CD8-positive, alpha-beta memory T cell (primary cell): Measurements from ENCODE around the gene AVEN. TPM values are rescaled to one million over a fixed set of nuclear protein-coding genes. Genes with fewer than 3 reads are reported as not detected.
"Not testable (repeated sequence)": the region's sequence is repeated elsewhere in the genome, so short reads cannot be mapped to it uniquely, and the experiment has no call there.

ENCODE experiments used
- CTCF ChIA-PET: fragments of 350-600 bp; sonication (Branson Sonifier 250); formaldehyde crosslinking; loops from one replicate; lab custom pipeline; 2021; ENCODE audit warnings: antibody characterized with exemption; lab: Charles Lee
- POLR2A ChIA-PET: fragments of 350-600 bp; sonication (Branson Sonifier 250); formaldehyde crosslinking; loops from one replicate; lab custom pipeline; 2021; ENCODE audit warnings: antibody characterized with exemption; lab: Charles Lee
- DNase-seq, 5 donors: peaks; one replicate each; pipeline versions ENCODE4 v3.0.0 to v3.0.0-alpha.2; 2020 to 2022; ENCODE audit warnings: mixed read lengths in 1 of 5
- H3K27ac ChIP-seq: one replicate; pipeline ENCODE4 v1.7.0; 2013; ENCODE audit warnings: low read depth, mild to moderate bottlenecking, low read length, moderate library complexity
- H3K27me3 ChIP-seq: 2 replicates; pipeline ENCODE4 v1.7.0; 2013; ENCODE audit warnings: low read length, mild to moderate bottlenecking; ENCODE audit not compliant: insufficient read depth, poor library complexity, severe bottlenecking
- H3K36me3 ChIP-seq: 2 replicates; pipeline ENCODE4 v1.7.0; 2013; ENCODE audit warnings: mild to moderate bottlenecking, low read length, moderate library complexity; ENCODE audit not compliant: insufficient read depth
- H3K4me1 ChIP-seq: 2 replicates; pipeline ENCODE4 v1.7.0; 2013; ENCODE audit warnings: mild to moderate bottlenecking, low read length, moderate library complexity; ENCODE audit not compliant: insufficient read depth
- H3K4me3 ChIP-seq: 2 replicates; pipeline ENCODE4 v1.7.0; 2013; ENCODE audit warnings: mild to moderate bottlenecking, low read length
- H3K9me3 ChIP-seq: 2 replicates; pipeline ENCODE4 v1.7.0; 2013; ENCODE audit warnings: mild to moderate bottlenecking, low read length
- H3K27ac Mint-ChIP-seq, 8 donors: one replicate each; pipeline ENCODE4 v1.8.0; 2020 to 2021; ENCODE audit warnings: mixed read lengths in 8 of 8, mild to moderate bottlenecking in 6 of 8, inconsistent platforms in 3 of 8, moderate library complexity in 3 of 8
- H3K27me3 Mint-ChIP-seq, 2 donors: one replicate each; pipeline ENCODE4 v1.8.0; 2020 to 2021; ENCODE audit warnings: mixed read lengths in 2 of 2, mild to moderate bottlenecking in 1 of 2, moderate library complexity in 1 of 2
- H3K36me3 Mint-ChIP-seq, 3 donors: one replicate each; pipeline ENCODE4 v1.8.0; 2020 to 2021; ENCODE audit warnings: mixed read lengths in 3 of 3, inconsistent platforms in 1 of 3, mild to moderate bottlenecking in 1 of 3
- H3K4me1 Mint-ChIP-seq, 3 donors: one replicate each; pipeline ENCODE4 v1.8.0; 2020 to 2021; ENCODE audit warnings: mixed read lengths in 3 of 3, inconsistent platforms in 1 of 3, mild to moderate bottlenecking in 1 of 3
- H3K4me3 Mint-ChIP-seq, 7 donors: one replicate each; pipeline ENCODE4 v1.8.0; 2020 to 2021; ENCODE audit warnings: mixed read lengths in 7 of 7, mild to moderate bottlenecking in 6 of 7, moderate library complexity in 4 of 7, inconsistent platforms in 2 of 7
- H3K9me3 Mint-ChIP-seq, 5 donors: one replicate each; pipeline ENCODE4 v1.8.0; 2020 to 2022; ENCODE audit warnings: mixed read lengths in 5 of 5, mild to moderate bottlenecking in 3 of 5, moderate library complexity in 2 of 5, inconsistent platforms in 1 of 5
- polyA plus RNA-seq: library from polyadenylated mRNA; unstranded; fragments of 300-500 nt; fragmentation: Illumina TruSeq; gene quantifications from one replicate; pipeline ENCODE4 v1.2.3, GENCODE V29; 2021
- total RNA-seq, 2 experiments: library from RNA; stranded (reverse); gene quantifications; one replicate each; pipeline ENCODE4 v1.2.3, GENCODE V29; 2021

Gene AVEN
- total and polyA plus RNA-seq, 3 experiments from 2014 or later = 9.6 to 24.6 (median 23.0) TPM

DNA sequence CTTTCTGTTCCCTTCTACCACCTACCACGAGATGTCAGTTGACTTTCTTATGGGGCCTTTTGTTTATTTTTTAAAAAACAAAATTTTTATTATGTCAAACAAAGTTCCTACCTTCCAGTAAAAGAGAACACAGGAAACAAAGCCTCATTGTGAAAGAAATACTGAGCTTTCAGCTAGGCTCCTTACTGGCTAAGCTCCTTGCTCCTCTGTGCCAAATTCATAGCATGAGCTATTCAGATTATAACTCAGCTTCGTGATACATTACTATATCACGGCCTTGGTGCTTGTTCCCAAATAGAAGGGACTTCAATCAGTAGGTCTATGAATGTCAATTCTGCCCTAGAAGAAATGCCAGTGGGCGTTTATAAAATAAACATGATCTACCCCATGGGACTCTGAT lies 216.5 kb downstream of the AVEN start:
- H3K27ac Mint-ChIP-seq = no peak overlapping the region
- H3K27me3 ChIP-seq = no peaks in the 10 kb centered on the region
- no peak overlapping the region for H3K4me3 Mint-ChIP-seq
- H3K4me1 Mint-ChIP-seq = no peaks in the 10 kb centered on the region
- H3K4me3 ChIP-seq = no peak overlapping the region
- CTCF ChIA-PET = no interaction called here
- H3K4me1 ChIP-seq = no peaks in the 10 kb centered on the region
- H3K27me3 Mint-ChIP-seq = peaks cover 0 to 7% of the 10 kb centered on the region in 2 donors
- H3K36me3 ChIP-seq = no peaks in the 10 kb centered on the region
- POLR2A ChIA-PET = no interaction called here
- no peaks in the 10 kb centered on the region for H3K36me3 Mint-ChIP-seq
- no peaks in the 10 kb centered on the region for H3K9me3 ChIP-seq
- H3K9me3 Mint-ChIP-seq = no peaks in the 10 kb centered on the region
- H3K27ac ChIP-seq = no peak overlapping the region
- DNase-seq = no peak

DNA sequence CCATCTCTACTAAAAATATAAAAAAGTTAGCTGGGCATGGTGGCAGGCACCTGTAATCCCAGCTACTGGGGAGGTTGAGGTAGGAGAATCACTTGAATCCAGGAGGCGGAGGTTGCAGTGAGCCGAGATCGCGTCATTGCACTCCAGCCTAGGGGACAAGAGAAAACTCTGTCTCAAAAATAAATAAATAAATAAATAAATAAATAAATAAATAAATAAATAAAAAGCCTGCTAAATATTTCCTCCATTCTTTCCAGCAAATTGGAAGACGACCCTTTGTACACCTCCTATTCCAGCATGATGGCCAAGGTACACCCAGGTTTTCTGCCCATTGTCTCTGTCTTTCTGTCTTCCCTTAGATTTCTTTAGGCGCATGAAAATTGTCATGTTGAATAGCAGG lies 219.5 kb downstream of the AVEN start:
- CTCF ChIA-PET, H3K4me1 Mint-ChIP-seq, H3K36me3 Mint-ChIP-seq: not testable (repeated sequence)

More for the DNA sequence above, 219.5 kb downstream of the AVEN start:
- H3K4me3 Mint-ChIP-seq, H3K27me3 Mint-ChIP-seq, H3K27ac ChIP-seq, H3K27me3 ChIP-seq, H3K9me3 Mint-ChIP-seq, H3K36me3 ChIP-seq, POLR2A ChIA-PET, H3K27ac Mint-ChIP-seq, H3K4me3 ChIP-seq, H3K9me3 ChIP-seq, H3K4me1 ChIP-seq, DNase-seq: not testable (repeated sequence)

Other genes starting within 250 kb of the AVEN start
- not detected for gene CHRM5, start 70.7 kb downstream of the AVEN start, total RNA-seq
- gene CHRM5, start 70.7 kb downstream of the AVEN start, polyA plus RNA-seq = not detected
- gene EMC7, start 62.7 kb upstream of the AVEN start, total RNA-seq = 10 to 100 TPM; 75.0 to 78.9 TPM
- gene EMC7, start 62.7 kb upstream of the AVEN start, polyA plus RNA-seq = 128 TPM
- 1 to 10 TPM; 2.8 to 3.2 TPM for gene PGBD4, start 62.9 kb upstream of the AVEN start, total RNA-seq
- gene PGBD4, start 62.9 kb upstream of the AVEN start, polyA plus RNA-seq = 1.4 TPM
- 10 to 100 TPM; 42.2 to 43.8 TPM for gene KATNBL1, start 170.9 kb upstream of the AVEN start, total RNA-seq
- 29.0 TPM for gene KATNBL1, start 170.9 kb upstream of the AVEN start, polyA plus RNA-seq
- 100 to 1,000 TPM; 115 TPM for gene EMC4, start 185.8 kb upstream of the AVEN start, total RNA-seq
- gene EMC4, start 185.8 kb upstream of the AVEN start, polyA plus RNA-seq = 199 TPM